Measurements from ENCODE around the gene LIPC.

GRCh38 chr15:58497046-58497785 lies 65.4 kb downstream of the LIPC start:
- TF ChIP-seq ZSCAN20 (CRISPR knock-in tag; IDR thresholded peaks at IDR 0.05), result no peak
- no peak for TF ChIP-seq CTCF (IDR thresholded peaks at IDR 0.05)
- no peak for TF ChIP-seq CBX2 (IDR thresholded peaks at IDR 0.05; ENCODE audit: borderline replicate concordance, low read depth)
- TF ChIP-seq JUN (IDR thresholded peaks at IDR 0.05), result no peak
- TF ChIP-seq RAD21 (conservative IDR thresholded peaks at IDR 0.05 in 1 of 2, IDR thresholded peaks at IDR 0.05 in 1 of 2), result no peak
- no peak for TF ChIP-seq POLR2A (IDR thresholded peaks at IDR 0.05; ENCODE audit: low read length)
- no peak for TF ChIP-seq TP53 (CRISPR knock-in tag; IDR thresholded peaks at IDR 0.05)
- TF ChIP-seq MAX (IDR thresholded peaks at IDR 0.05), result no peak
- TF ChIP-seq E2F6 (IDR thresholded peaks at IDR 0.05; ENCODE audit: borderline replicate concordance, low read depth), result no peak
- TF ChIP-seq RARB (CRISPR knock-in tag; IDR thresholded peaks at IDR 0.05), result no peak
- TF ChIP-seq RNF2 (IDR thresholded peaks at IDR 0.05; ENCODE audit: borderline replicate concordance, low read depth), result no peak
